IMR-90 (cell line): ENCODE measurements around the gene ZNF800. TPM values are rescaled to one million over a fixed set of nuclear protein-coding genes. Genes with fewer than 3 reads are reported as not detected.
"Not testable (repeated sequence)": the region's sequence is repeated elsewhere in the genome, so short reads cannot be mapped to it uniquely, and the experiment has no call there.

Source experiments
- ATAC-seq: fragments of 200-7000 bp; cut with Tn5 transposase; 2 replicates; pipeline ENCODE4 v1.9.1; 2020; ENCODE audit warnings: low read depth, mild to moderate bottlenecking, moderate library complexity
- BruUV-seq: library from RNA; stranded (reverse); fragments of 400-500 nt; replicated peaks from 2 replicates; lab custom pipeline; 2021; lab: Mats Ljungman, UMichigan
- CTCF ChIA-PET: fragments of 300-600 bp; formaldehyde crosslinking; extraction: SDS; loops from one replicate; lab custom pipeline; 2021; ENCODE audit warnings: antibody characterized with exemption; lab: Yijun Ruan, JAX
- POLR2A ChIA-PET: fragments of 300-600 bp; sonication (Branson Sonifier 250); formaldehyde crosslinking; loops from one replicate; lab custom pipeline; 2022; ENCODE audit warnings: antibody characterized with exemption; ENCODE audit not compliant: unreplicated experiment; lab: Charles Lee
- DNase-seq: peaks from one replicate; pipeline ENCODE4 v3.0.0; 2013
- H2AFZ ChIP-seq: replicated peaks from 2 replicates; pipeline ENCODE3; 2013; ENCODE audit warnings: low read length, mild to moderate bottlenecking; ENCODE audit not compliant: poor library complexity
- H2AK5ac ChIP-seq: 2 replicates; pipeline ENCODE4 v1.6.1; 2013; ENCODE audit warnings: low read depth, low read length, inconsistent platforms
- H2AK9ac ChIP-seq: replicated peaks from 2 replicates; pipeline ENCODE3; 2013; ENCODE audit warnings: mild to moderate bottlenecking, low read depth, low read length, moderate library complexity; ENCODE audit not compliant: poor library complexity
- H2BK120ac ChIP-seq: 2 replicates; pipeline ENCODE4 v1.6.1; 2013; ENCODE audit warnings: low read depth, low read length, inconsistent platforms
- H2BK15ac ChIP-seq: 3 replicates; pipeline ENCODE4 v1.6.1; 2013; ENCODE audit warnings: low read depth, low read length, inconsistent platforms
- H2BK20ac ChIP-seq: 2 replicates; pipeline ENCODE4 v1.6.1; 2013; ENCODE audit warnings: low read depth, mild to moderate bottlenecking, inconsistent platforms, low read length, moderate library complexity
- H2BK5ac ChIP-seq: 2 replicates; pipeline ENCODE4 v1.6.1; 2013; ENCODE audit warnings: mild to moderate bottlenecking, low read depth, low read length, inconsistent platforms; ENCODE audit not compliant: poor library complexity, severe bottlenecking
- H3K14ac ChIP-seq: replicated peaks from 2 replicates; pipeline ENCODE4 v1.6.1; 2013; ENCODE audit warnings: low read depth, low read length, inconsistent platforms
- H3K18ac ChIP-seq: 2 replicates; pipeline ENCODE4 v1.6.1; 2013; ENCODE audit warnings: low read depth, low read length, control low read depth
- H3K23ac ChIP-seq: 2 replicates; pipeline ENCODE4 v1.6.1; 2013; ENCODE audit warnings: low read depth, low read length, inconsistent platforms
- H3K27ac ChIP-seq: 2 replicates; pipeline ENCODE4 v1.5.1; 2013; ENCODE audit warnings: mild to moderate bottlenecking, control low read depth, low read length; ENCODE audit not compliant: insufficient read depth
- H3K27me3 ChIP-seq: 2 replicates; pipeline ENCODE4 v1.6.1; 2013; ENCODE audit warnings: low read length; ENCODE audit not compliant: control insufficient read depth, insufficient read depth
- H3K36me3 ChIP-seq: 2 replicates; pipeline ENCODE4 v1.6.1; 2013; ENCODE audit warnings: low read length, mixed read lengths; ENCODE audit not compliant: control insufficient read depth, insufficient read depth
- H3K4ac ChIP-seq: 2 replicates; pipeline ENCODE4 v1.6.1; 2013; ENCODE audit warnings: low read depth, low read length, inconsistent platforms
- H3K4me1 ChIP-seq: 2 replicates; pipeline ENCODE4 v1.6.1; 2013; ENCODE audit warnings: low read length, mixed read lengths; ENCODE audit not compliant: control insufficient read depth, insufficient read depth
- H3K4me2 ChIP-seq: 2 replicates; pipeline ENCODE4 v1.6.1; 2013; ENCODE audit warnings: low read depth, mild to moderate bottlenecking, control low read depth, low read length, moderate library complexity
- H3K4me3 ChIP-seq: 2 replicates; pipeline ENCODE4 v1.5.1; 2013; ENCODE audit warnings: low read depth, mild to moderate bottlenecking, control low read depth, low read length, moderate library complexity; ENCODE audit not compliant: insufficient read depth
- H3K56ac ChIP-seq: 2 replicates; pipeline ENCODE4 v1.6.1; 2013; ENCODE audit warnings: low read length, inconsistent platforms; ENCODE audit not compliant: insufficient read depth; ENCODE audit errors: extremely low read depth
- H3K79me1 ChIP-seq, 2 experiments: 2 replicates each; pipeline ENCODE4 v1.6.1; 2013; ENCODE audit warnings: low read length in 2 of 2, inconsistent platforms in 1 of 2, low read depth in 1 of 2
- H3K9ac ChIP-seq: 2 replicates; pipeline ENCODE4 v1.6.1; 2013; ENCODE audit warnings: low read depth, low read length, control low read depth
- H3K9me1 ChIP-seq: 2 replicates; pipeline ENCODE4 v1.6.1; 2013; ENCODE audit warnings: low read length, inconsistent platforms; ENCODE audit not compliant: insufficient read depth
- H3K9me3 ChIP-seq: 2 replicates; pipeline ENCODE4 v1.6.1; 2013; ENCODE audit warnings: low read length; ENCODE audit not compliant: control insufficient read depth, insufficient read depth
- H4K20me1 ChIP-seq: 2 replicates; pipeline ENCODE4 v1.6.1; 2013; ENCODE audit warnings: low read length, inconsistent platforms; ENCODE audit not compliant: insufficient read depth
- H4K5ac ChIP-seq: 2 replicates; pipeline ENCODE4 v1.6.1; 2013; ENCODE audit warnings: mild to moderate bottlenecking, low read depth, low read length, control low read depth
- H4K8ac ChIP-seq, 2 experiments: 2 replicates each; pipeline ENCODE4 v1.6.1; 2013; ENCODE audit warnings: low read depth in 2 of 2, low read length in 2 of 2, control low read depth in 1 of 2, inconsistent platforms in 1 of 2
- H4K91ac ChIP-seq: 2 replicates; pipeline ENCODE4 v1.6.1; 2013; ENCODE audit warnings: low read depth, low read length, inconsistent platforms; ENCODE audit not compliant: insufficient read depth
- CEBPB ChIP-seq: IDR thresholded peaks from 2 replicates; pipeline ENCODE4 v1.6.1; 2012; ENCODE audit warnings: low read depth, low read length, improper control_type of control experiment
- CTCF ChIP-seq: conservative IDR thresholded peaks from 2 replicates; pipeline ENCODE4 v1.5.1; 2012; ENCODE audit warnings: mild to moderate bottlenecking, low read depth, low read length, improper control_type of control experiment
- FOS ChIP-seq: fragments of 150-350 bp; IDR thresholded peaks from 2 replicates; pipeline ENCODE4 v1.6.1; 2016; ENCODE audit warnings: low read depth, low read length
- POLR2A ChIP-seq: IDR thresholded peaks from 2 replicates; pipeline ENCODE4 v1.6.1; 2012; ENCODE audit warnings: mild to moderate bottlenecking, low read depth, low read length
- RCOR1 ChIP-seq: IDR thresholded peaks from 2 replicates; pipeline ENCODE4 v1.6.1; 2012; ENCODE audit warnings: mild to moderate bottlenecking, low read length, improper control_type of control experiment; ENCODE audit not compliant: insufficient replicate concordance
- SMC3 ChIP-seq: fragments of 150-350 bp; IDR thresholded peaks from 2 replicates; pipeline ENCODE4 v1.6.1; 2016; ENCODE audit warnings: low read depth, mild to moderate bottlenecking, antibody characterized with exemption, low read length, moderate library complexity
- WGBS, 2 experiments: methylation state at CpG; one replicate each; pipeline versions ENCODE4 v1.1.5 to v1.1.7; 2013; ENCODE audit warnings: missing lambda C conversion rate in 2 of 2; ENCODE audit not compliant: insufficient read length in 1 of 2; ENCODE audit errors: extremely low coverage in 2 of 2; 5-methylcytosine and 5-hydroxymethylcytosine counted together
- dilution Hi-C: fragments of 300-500 bp; cut with HindIII; formaldehyde crosslinking; loops from one replicate; pipeline ENCODE4 v1.14.3; 2018; ENCODE audit warnings: low sequenced_read_pairs; ENCODE audit not compliant: unreplicated experiment
- in situ Hi-C: fragments of 300-500 bp; cut with MboI; formaldehyde crosslinking; loops from 3 replicates; pipeline ENCODE4 v1.14.3; 2019; ENCODE audit warnings: low sequenced_read_pairs, inconsistent platforms, mixed read lengths
- intact Hi-C: fragments of 100-400 bp; cut with micrococcal nuclease; formaldehyde crosslinking; loops from 2 replicates; pipeline ENCODE4 v1.10.0; 2022
- polyA plus RNA-seq, 3 experiments: library from polyadenylated mRNA; depleted of rRNA; stranded (reverse); fragments of >200 nt; gene quantifications; 2 replicates each; pipeline ENCODE4 v1.2.3, GENCODE V29; 2012; ENCODE audit warnings: low replicate concordance in 1 of 3
- total RNA-seq: library from RNA; depleted of rRNA; stranded (reverse); fragments of >200 nt; gene quantifications from 2 replicates; pipeline ENCODE4 v1.2.3, GENCODE V29; 2012

Gene ZNF800
- total and polyA plus RNA-seq, 2 of the 4 experiments (the other 2 are of a cell fraction) = 6.9 to 13.1 TPM

- no peak overlapping the region for H3K9ac ChIP-seq
- H3K9me3 ChIP-seq = no peaks in the 10 kb centered on the region
- H2AK9ac ChIP-seq = no peak overlapping the region
- no peak overlapping the region for H4K91ac ChIP-seq
- H4K20me1 ChIP-seq = peaks cover 4% of the 10 kb centered on the region; the same call in 1 of the 2 replicates
- H3K27ac ChIP-seq = no peak overlapping the region
- intact Hi-C loops = no loop called here
- BruUV-seq = no TSS peak
- H2AFZ ChIP-seq = no peak overlapping the region
- no peak overlapping the region for H3K14ac ChIP-seq
- H3K18ac ChIP-seq = no peak overlapping the region
- no peak overlapping the region for H2BK5ac ChIP-seq
- no peak overlapping the region for H2BK20ac ChIP-seq
- no peak overlapping the region for H2BK15ac ChIP-seq
- no peaks in the 10 kb centered on the region for H3K36me3 ChIP-seq
- H3K4ac ChIP-seq = no peak overlapping the region
- H3K4me3 ChIP-seq = no peak overlapping the region
- H3K27me3 ChIP-seq = peaks cover 2% of the 10 kb centered on the region; the same call in 1 of the 2 replicates
- no peak overlapping the region for H3K4me2 ChIP-seq
- no peak overlapping the region for H3K56ac ChIP-seq
- no peak overlapping the region for H3K23ac ChIP-seq
- WGBS, 2 experiments = no CpG with 5 or more reads among the region's 1 CpG
- H4K5ac ChIP-seq = no peak overlapping the region
- TF ChIP-seq RCOR1 = no peak
- no peak for TF ChIP-seq CEBPB
- TF ChIP-seq FOS = no peak
- TF ChIP-seq CTCF = no peak
- TF ChIP-seq SMC3 = no peak
- TF ChIP-seq POLR2A = no peak
- no peak overlapping the region for H4K8ac ChIP-seq
- in situ Hi-C loops = no loop called here
- H2AK5ac ChIP-seq = no peak overlapping the region
- H3K79me1 ChIP-seq = peaks cover 3 to 4% of the 10 kb centered on the region in 2 experiments; a peak in 3 of 4 replicates
- 0 out of 2 replicates have a peak, but pooled peaks cover 2% of the 10 kb centered on the region for H3K4me1 ChIP-seq
- H3K9me1 ChIP-seq = no peaks in the 10 kb centered on the region
- CTCF ChIA-PET = no interaction called here
- POLR2A ChIA-PET = no interaction called here
- ATAC-seq = no peak
- no peak overlapping the region for H2BK120ac ChIP-seq
- dilution Hi-C loops = no loop called here
- DNase-seq = no peak
Observed at GRCh38 chr7:127396184-127396583, 3.7 kb upstream of the ZNF800 start.

- H4K5ac ChIP-seq, H3K56ac ChIP-seq, POLR2A ChIA-PET, H3K9ac ChIP-seq, H3K4ac ChIP-seq, H2AK5ac ChIP-seq, H3K27me3 ChIP-seq, BruUV-seq, H3K23ac ChIP-seq, H3K4me1 ChIP-seq, H2BK120ac ChIP-seq, H3K4me3 ChIP-seq, H3K27ac ChIP-seq, H2BK15ac ChIP-seq, DNase-seq, CTCF ChIA-PET, H3K36me3 ChIP-seq, H3K14ac ChIP-seq, H4K20me1 ChIP-seq, in situ Hi-C loops, H3K9me3 ChIP-seq, H4K8ac ChIP-seq, H3K18ac ChIP-seq, dilution Hi-C loops, H3K79me1 ChIP-seq, H3K4me2 ChIP-seq, H3K9me1 ChIP-seq, H4K91ac ChIP-seq, intact Hi-C loops, H2AFZ ChIP-seq, H2BK20ac ChIP-seq, ATAC-seq, H2AK9ac ChIP-seq, H2BK5ac ChIP-seq: not testable (repeated sequence)
- WGBS, 2 experiments = no CpG with 5 or more reads among the region's 1 CpG
Observed at GRCh38 chr7:127395104-127395503, 2.6 kb upstream of the ZNF800 start.
